ENCODE data around the gene SNX13.
A peak's percentile ranks its signal among the peaks of the same experiment; 100 is the strongest.

SNX13 gene

GRCh38 chr7:17772581-17773288, 167.6 kb downstream of the SNX13 start:
- ATAC-seq (peak; percentile 27), DNase-seq (ENCODE audit: low spot score in 2 of 2) (no peak)

DNA sequence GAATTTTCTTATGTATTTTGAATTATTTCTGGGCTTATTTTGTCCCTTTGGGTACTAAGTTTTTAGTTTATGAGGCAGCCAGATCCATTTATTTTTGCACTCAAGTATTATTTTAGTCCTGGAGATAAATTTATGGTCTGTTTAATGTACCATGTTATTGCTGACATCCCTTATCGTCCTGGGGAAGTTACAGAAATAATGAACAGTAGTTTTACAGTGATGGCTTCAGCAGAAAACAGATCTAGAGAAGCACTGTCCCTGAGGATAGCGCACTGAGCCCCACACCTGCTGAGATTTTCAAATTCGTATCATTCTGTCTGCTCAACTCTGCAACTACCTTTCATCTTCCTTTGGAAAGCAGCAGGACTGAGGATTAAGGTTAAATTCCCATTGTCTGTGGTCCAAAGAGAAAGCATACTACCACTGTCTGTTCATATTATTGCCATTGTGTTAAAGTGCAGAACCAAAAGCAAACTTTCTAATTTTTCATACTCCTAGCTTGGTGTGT, 168.3 kb downstream of the SNX13 start:
- ATAC-seq (no peak), DNase-seq (ENCODE audit: low spot score in 2 of 2) (no peak)
- Mint-ChIP-seq H3K36me3 (no peaks in the 10 kb centered on the region), H3K4me1 (peaks cover 19% of the 10 kb centered on the region), H3K4me3 (no peak overlapping the region), H3K27ac (no peak overlapping the region), H3K9me3 (no peaks in the 10 kb centered on the region)

More at GRCh38 chr7:17772581-17773288, 167.6 kb downstream of the SNX13 start:
- no peaks in the 10 kb centered on the region for H3K36me3 Mint-ChIP-seq
- H3K4me3 Mint-ChIP-seq: no peak overlapping the region
- H3K27ac Mint-ChIP-seq: peak overlapping the region; percentile 27
- H3K4me1 Mint-ChIP-seq: peaks cover 19% of the 10 kb centered on the region
- H3K9me3 Mint-ChIP-seq: no peaks in the 10 kb centered on the region

GRCh38 chr7:17770710-17771375, 169.5 kb downstream of the SNX13 start:
- ATAC-seq (no peak), DNase-seq (ENCODE audit: low spot score in 2 of 2) (no peak)
- Mint-ChIP-seq H3K36me3 (no peaks in the 10 kb centered on the region), H3K4me1 (peaks cover 19% of the 10 kb centered on the region), H3K9me3 (no peaks in the 10 kb centered on the region), H3K4me3 (no peak overlapping the region), H3K27ac (no peak overlapping the region)

DNA sequence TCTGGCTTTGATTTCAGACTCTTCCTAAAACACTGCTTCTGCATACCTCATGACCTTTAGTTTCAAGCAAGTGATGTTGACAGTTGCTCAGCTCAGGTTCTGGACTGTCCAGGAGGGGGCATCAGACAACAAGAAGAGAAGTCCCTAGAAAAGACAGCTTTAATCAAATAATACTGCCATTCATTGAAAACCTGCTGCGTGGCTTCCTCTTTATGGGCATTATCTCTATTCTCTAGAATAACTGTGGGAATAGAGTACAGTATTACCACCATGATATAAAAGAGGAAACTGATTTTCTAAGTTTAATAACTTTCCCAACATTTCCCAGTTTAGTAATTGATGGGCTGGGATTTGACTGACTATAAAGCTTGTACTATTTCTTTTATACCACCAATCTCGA, 170.4 kb downstream of the SNX13 start:
- no peaks in the 10 kb centered on the region for H3K9me3 Mint-ChIP-seq
- DNase-seq (ENCODE audit: low spot score in 2 of 2): peak; percentile 27 to 75
- ATAC-seq: peak; percentile 79
- no peak overlapping the region for H3K4me3 Mint-ChIP-seq
- peaks cover 19% of the 10 kb centered on the region for H3K4me1 Mint-ChIP-seq
- H3K27ac Mint-ChIP-seq: no peak overlapping the region
- H3K36me3 Mint-ChIP-seq: no peaks in the 10 kb centered on the region

DNA sequence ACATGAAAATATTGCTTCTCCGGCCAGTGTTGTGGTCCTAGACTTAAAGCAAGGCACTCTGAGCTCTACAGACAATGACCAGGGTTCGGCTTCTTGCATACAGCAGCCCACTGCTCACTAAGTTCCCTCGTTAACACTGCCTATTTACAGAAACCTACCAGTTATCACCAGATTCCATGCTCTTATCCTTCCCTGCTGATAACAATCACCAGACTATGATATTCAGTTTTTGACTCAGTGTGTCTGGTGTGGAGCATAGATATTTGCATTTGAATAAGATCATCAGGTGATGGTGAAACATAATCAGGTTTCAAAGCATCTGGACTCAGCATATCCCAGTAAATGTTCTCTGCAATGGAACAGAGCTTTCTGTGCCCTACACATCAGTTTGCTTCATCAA, 182.3 kb downstream of the SNX13 start:
- H3K9me3 Mint-ChIP-seq: no peaks in the 10 kb centered on the region
- no peaks in the 10 kb centered on the region for H3K4me1 Mint-ChIP-seq
- H3K27ac Mint-ChIP-seq: no peak overlapping the region
- ATAC-seq (no peak), DNase-seq (ENCODE audit: low spot score in 2 of 2) (no peak)
- H3K36me3 Mint-ChIP-seq: no peaks in the 10 kb centered on the region
- no peak overlapping the region for H3K4me3 Mint-ChIP-seq

DNA sequence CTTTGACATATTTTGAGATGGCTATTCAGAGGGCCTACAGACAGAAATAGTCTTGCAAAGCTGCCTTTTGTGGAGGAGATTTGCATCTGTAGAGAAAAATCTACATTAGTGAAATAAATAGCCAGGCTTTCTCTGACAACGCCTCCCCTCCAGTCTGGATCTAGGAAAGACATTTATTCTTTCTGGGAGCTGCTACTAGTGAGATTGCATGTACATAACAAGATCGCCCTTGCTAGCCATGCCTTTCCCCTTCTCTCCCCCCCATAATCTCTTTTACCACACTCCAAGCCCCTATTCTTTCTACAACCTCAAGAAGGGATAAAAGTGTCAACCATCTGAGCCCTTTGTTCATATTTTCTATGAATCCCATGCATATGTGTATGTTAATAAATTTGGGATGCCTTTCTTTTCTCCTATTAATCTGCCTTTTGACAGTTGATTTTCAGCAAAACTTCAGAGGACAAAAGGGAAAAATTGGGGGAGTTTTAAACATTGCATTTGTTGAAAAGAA, 194.2 kb downstream of the SNX13 start:
- Mint-ChIP-seq H3K27ac (no peak overlapping the region), H3K9me3 (no peaks in the 10 kb centered on the region), H3K4me1 (no peaks in the 10 kb centered on the region), H3K4me3 (no peak overlapping the region), H3K36me3 (no peaks in the 10 kb centered on the region)
- DNase-seq (ENCODE audit: low spot score in 2 of 2): no peak
- no peak for ATAC-seq

DNA sequence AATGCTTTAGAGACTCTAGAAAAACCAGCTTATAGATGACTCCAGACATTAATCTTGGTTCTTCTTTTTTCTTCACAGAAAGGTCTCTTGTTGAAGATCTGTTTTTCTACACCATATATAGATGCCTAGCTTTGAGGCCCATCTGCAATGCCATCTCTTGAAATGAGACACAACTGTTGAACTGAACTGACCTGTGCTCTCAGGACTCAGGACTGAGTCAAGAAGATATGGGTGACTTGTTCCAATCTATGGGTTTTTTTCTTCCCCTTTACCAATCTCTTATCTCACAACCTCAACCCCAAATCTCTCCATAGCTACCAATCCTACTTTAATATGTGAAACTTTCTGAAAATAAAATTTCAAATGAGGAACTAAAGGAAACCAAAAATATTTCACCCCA, 194.7 kb downstream of the SNX13 start:
- DNase-seq (ENCODE audit: low spot score in 2 of 2) (no peak), ATAC-seq (no peak)
- Mint-ChIP-seq H3K9me3 (no peaks in the 10 kb centered on the region), H3K36me3 (no peaks in the 10 kb centered on the region), H3K27ac (no peak overlapping the region), H3K4me3 (no peak overlapping the region), H3K4me1 (no peaks in the 10 kb centered on the region)

GRCh38 chr7:17743316-17743715, 197.0 kb downstream of the SNX13 start:
- Mint-ChIP-seq H3K9me3 (no peaks in the 10 kb centered on the region), H3K27ac (no peak overlapping the region), H3K36me3 (no peaks in the 10 kb centered on the region), H3K4me1 (no peaks in the 10 kb centered on the region), H3K4me3 (no peak overlapping the region)
- ATAC-seq (no peak), DNase-seq (ENCODE audit: low spot score in 2 of 2) (no peak)

- Mint-ChIP-seq H3K27ac (no peak overlapping the region), H3K4me3 (no peak overlapping the region), H3K36me3 (no peaks in the 10 kb centered on the region), H3K4me1 (no peaks in the 10 kb centered on the region), H3K9me3 (peaks cover 3% of the 10 kb centered on the region)
- no peak for DNase-seq (ENCODE audit: low spot score in 2 of 2)
- peak; percentile 54 for ATAC-seq
Measured at GRCh38 chr7:17741426-17741825, 198.9 kb downstream of the SNX13 start.

Measured in stimulated activated effector memory CD8-positive, alpha-beta T cell treated with anti-CD3 and anti-CD28 coated beads, Interleukin-12 subunit alpha, Interleukin-12 subunit beta, amount 100 ng/mL, for 72 hours (primary cell).